ENCODE data around the gene GPR75. TPM values are rescaled to one million over a fixed set of nuclear protein-coding genes. Genes with fewer than 3 reads are reported as not detected.

GPR75 gene
- total RNA-seq, 1 donor from 2014 or later, result 1.1 TPM

DNA sequence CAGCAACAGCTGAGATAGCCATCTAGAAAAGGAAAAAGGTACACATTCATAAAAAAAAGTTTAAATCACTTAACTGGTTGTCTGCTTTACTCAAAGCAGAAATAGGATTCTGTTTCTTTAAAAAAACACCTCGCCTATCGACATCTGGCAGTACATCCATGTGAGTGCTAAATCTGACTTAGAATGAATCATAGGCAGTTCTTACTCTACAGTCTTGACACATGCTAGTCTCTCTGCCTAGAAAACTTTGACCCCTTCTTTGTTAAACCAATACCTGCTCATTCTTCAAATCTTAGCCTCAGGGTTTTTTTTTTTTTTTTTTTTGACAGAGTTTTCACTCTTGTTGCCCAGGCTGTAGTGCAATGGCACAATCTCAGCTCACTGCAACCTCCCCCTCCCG is 37.1 kb upstream of the GPR75 start:
- peak overlapping the region; percentile 17 for H3K27ac Mint-ChIP-seq (ENCODE audit: unreplicated experiment)
- peaks cover 40% of the 10 kb centered on the region for H3K36me3 Mint-ChIP-seq (ENCODE audit: low read depth)
- TF ChIP-seq, protein P1, sequence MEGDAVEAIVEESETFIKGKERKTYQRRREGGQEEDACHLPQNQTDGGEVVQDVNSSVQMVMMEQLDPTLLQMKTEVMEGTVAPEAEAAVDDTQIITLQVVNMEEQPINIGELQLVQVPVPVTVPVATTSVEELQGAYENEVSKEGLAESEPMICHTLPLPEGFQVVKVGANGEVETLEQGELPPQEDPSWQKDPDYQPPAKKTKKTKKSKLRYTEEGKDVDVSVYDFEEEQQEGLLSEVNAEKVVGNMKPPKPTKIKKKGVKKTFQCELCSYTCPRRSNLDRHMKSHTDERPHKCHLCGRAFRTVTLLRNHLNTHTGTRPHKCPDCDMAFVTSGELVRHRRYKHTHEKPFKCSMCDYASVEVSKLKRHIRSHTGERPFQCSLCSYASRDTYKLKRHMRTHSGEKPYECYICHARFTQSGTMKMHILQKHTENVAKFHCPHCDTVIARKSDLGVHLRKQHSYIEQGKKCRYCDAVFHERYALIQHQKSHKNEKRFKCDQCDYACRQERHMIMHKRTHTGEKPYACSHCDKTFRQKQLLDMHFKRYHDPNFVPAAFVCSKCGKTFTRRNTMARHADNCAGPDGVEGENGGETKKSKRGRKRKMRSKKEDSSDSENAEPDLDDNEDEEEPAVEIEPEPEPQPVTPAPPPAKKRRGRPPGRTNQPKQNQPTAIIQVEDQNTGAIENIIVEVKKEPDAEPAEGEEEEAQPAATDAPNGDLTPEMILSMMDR (IDR thresholded peaks at IDR 0.05), result no peak
- no peaks in the 10 kb centered on the region for H3K27me3 Mint-ChIP-seq (ENCODE audit: low read depth)
- no peak overlapping the region for H3K4me3 Mint-ChIP-seq (ENCODE audit: unreplicated experiment)
- peaks cover 8% of the 10 kb centered on the region for H3K4me1 Mint-ChIP-seq (ENCODE audit: low read depth)
- no peaks in the 10 kb centered on the region for H3K9me3 Mint-ChIP-seq (ENCODE audit: low read depth)
- no peak for DNase-seq (ENCODE audit: low spot score)

- no peak overlapping the region for H3K4me3 Mint-ChIP-seq (ENCODE audit: unreplicated experiment)
- no peak overlapping the region for H3K27ac Mint-ChIP-seq (ENCODE audit: unreplicated experiment)
- no peaks in the 10 kb centered on the region for H3K27me3 Mint-ChIP-seq (ENCODE audit: low read depth)
- H3K9me3 Mint-ChIP-seq (ENCODE audit: low read depth), result no peaks in the 10 kb centered on the region
- H3K4me1 Mint-ChIP-seq (ENCODE audit: low read depth), result no peaks in the 10 kb centered on the region
- H3K36me3 Mint-ChIP-seq (ENCODE audit: low read depth), result peaks cover 29% of the 10 kb centered on the region
- TF ChIP-seq, protein P1 (IDR thresholded peaks at IDR 0.05), result no peak
- DNase-seq (ENCODE audit: low spot score), result no peak
Observed at GRCh38 chr2:53886406-53887280, 26.9 kb upstream of the GPR75 start.

DNA sequence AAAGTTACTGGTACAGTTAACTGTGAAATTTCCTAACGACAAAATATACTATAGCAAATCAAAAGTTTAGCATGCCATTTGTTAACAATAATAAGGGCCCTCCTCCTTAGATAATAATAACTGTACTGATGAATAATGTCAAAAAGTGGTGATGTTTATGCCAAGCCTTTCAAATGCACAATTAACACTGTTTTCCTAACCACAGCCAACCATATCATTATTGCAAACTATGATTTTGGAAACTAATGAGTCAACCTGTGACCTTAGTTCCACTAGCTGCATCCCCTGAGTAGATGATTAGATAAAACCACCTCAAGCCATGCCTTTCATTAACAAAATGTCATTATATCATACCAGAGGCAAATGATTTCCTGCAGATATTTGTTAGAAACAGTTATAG is 25.1 kb upstream of the GPR75 start:
- TF ChIP-seq, protein P1 (IDR thresholded peaks at IDR 0.05), result no peak
- Mint-ChIP-seq H3K27me3 (ENCODE audit: low read depth) (no peaks in the 10 kb centered on the region), H3K9me3 (ENCODE audit: low read depth) (no peaks in the 10 kb centered on the region), H3K36me3 (ENCODE audit: low read depth) (peaks cover 27% of the 10 kb centered on the region), H3K4me1 (ENCODE audit: low read depth) (peaks cover 8% of the 10 kb centered on the region), H3K4me3 (ENCODE audit: unreplicated experiment) (no peak overlapping the region), H3K27ac (ENCODE audit: unreplicated experiment) (no peak overlapping the region)
- no peak for DNase-seq (ENCODE audit: low spot score)

DNA sequence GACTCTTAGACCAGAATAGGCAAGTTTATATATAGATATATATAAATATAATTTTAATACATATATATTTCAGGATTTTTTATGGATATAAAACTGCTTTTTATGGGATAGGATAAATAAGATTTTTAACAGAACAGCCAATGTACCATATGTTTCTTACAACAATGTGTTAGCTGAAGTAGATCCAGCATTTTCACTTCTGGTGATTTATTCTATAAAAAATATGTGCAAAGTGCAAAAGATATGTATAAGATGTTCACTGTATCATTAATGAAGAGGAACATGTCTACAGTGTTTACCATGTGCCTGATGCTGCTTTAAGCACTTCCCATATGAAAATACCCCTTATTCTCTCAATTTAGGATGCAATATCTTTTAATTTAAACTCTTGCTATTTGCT is 22.2 kb upstream of the GPR75 start:
- Mint-ChIP-seq H3K27ac (ENCODE audit: unreplicated experiment) (no peak overlapping the region), H3K9me3 (ENCODE audit: low read depth) (no peaks in the 10 kb centered on the region), H3K4me3 (ENCODE audit: unreplicated experiment) (no peak overlapping the region), H3K4me1 (ENCODE audit: low read depth) (peaks cover 21% of the 10 kb centered on the region), H3K27me3 (ENCODE audit: low read depth) (no peaks in the 10 kb centered on the region), H3K36me3 (ENCODE audit: low read depth) (peaks cover 27% of the 10 kb centered on the region)
- DNase-seq (ENCODE audit: low spot score), result no peak
- TF ChIP-seq, protein P1 (IDR thresholded peaks at IDR 0.05), result no peak

DNA sequence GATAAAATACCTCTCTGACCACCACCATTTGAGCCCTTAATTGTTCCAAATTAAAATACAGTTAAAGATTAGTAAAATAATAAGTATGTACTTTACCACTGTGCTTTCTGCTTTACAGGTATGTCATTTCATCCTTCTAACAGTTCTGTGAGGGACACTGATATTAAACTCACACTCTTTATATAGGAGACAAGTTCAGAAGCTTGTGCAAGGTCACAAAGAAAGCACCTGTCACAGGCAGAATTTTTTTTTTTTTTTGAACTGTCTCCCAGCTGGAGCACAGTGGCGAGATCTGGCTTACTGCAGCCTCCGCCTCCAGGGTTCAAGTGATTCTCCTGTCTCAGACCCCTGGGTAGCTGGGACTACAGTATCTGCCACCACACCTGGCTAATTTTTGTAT is 21.6 kb upstream of the GPR75 start:
- Mint-ChIP-seq H3K4me1 (ENCODE audit: low read depth) (peaks cover 21% of the 10 kb centered on the region), H3K27ac (ENCODE audit: unreplicated experiment) (no peak overlapping the region), H3K27me3 (ENCODE audit: low read depth) (no peaks in the 10 kb centered on the region), H3K4me3 (ENCODE audit: unreplicated experiment) (no peak overlapping the region), H3K9me3 (ENCODE audit: low read depth) (no peaks in the 10 kb centered on the region), H3K36me3 (ENCODE audit: low read depth) (peaks cover 23% of the 10 kb centered on the region)
- TF ChIP-seq, protein P1 (IDR thresholded peaks at IDR 0.05), result no peak
- DNase-seq (ENCODE audit: low spot score), result no peak

Data from chondrocyte (in vitro differentiated cells).